ENCODE data around the gene KSR1.
"Not testable (repeated sequence)": the region's sequence is repeated elsewhere in the genome, so short reads cannot be mapped to it uniquely, and the experiment has no call there.

KSR1 gene

GRCh38 chr17:27625856-27626255, 169.6 kb downstream of the KSR1 start:
- intact Hi-C loops (cut with micrococcal nuclease): no loop called here
- Mint-ChIP-seq H3K9me3 (no peaks in the 10 kb centered on the region), H3K4me3 (no peak overlapping the region), H3K27ac (no peak overlapping the region), H3K4me1 (ENCODE audit: low read depth) (peaks cover 10% of the 10 kb centered on the region), H3K27me3 (no peaks in the 10 kb centered on the region), H3K36me3 (ENCODE audit: low read depth) (peaks cover 43% of the 10 kb centered on the region)

- Mint-ChIP-seq H3K9me3 (no peaks in the 10 kb centered on the region), H3K4me3 (no peak overlapping the region), H3K36me3 (ENCODE audit: low read depth) (peaks cover 35% of the 10 kb centered on the region), H3K4me1 (ENCODE audit: low read depth) (peaks cover 26% of the 10 kb centered on the region), H3K27me3 (no peaks in the 10 kb centered on the region), H3K27ac (no peak overlapping the region)
- intact Hi-C loops (cut with micrococcal nuclease): no loop called here
Measured at GRCh38 chr17:27627514-27627913, 171.3 kb downstream of the KSR1 start.

- Mint-ChIP-seq H3K27me3 (no peaks in the 10 kb centered on the region), H3K27ac (no peak overlapping the region), H3K9me3 (no peaks in the 10 kb centered on the region), H3K4me1 (ENCODE audit: low read depth) (peaks cover 34% of the 10 kb centered on the region), H3K36me3 (ENCODE audit: low read depth) (peaks cover 26% of the 10 kb centered on the region), H3K4me3 (no peak overlapping the region)
- intact Hi-C loops (cut with micrococcal nuclease): no loop called here
Measured at GRCh38 chr17:27628376-27628775, 172.1 kb downstream of the KSR1 start.

GRCh38 chr17:27629260-27629659, 173.0 kb downstream of the KSR1 start:
- Mint-ChIP-seq H3K36me3 (ENCODE audit: low read depth) (peaks cover 17% of the 10 kb centered on the region), H3K4me1 (ENCODE audit: low read depth) (peaks cover 43% of the 10 kb centered on the region)
- H3K27me3 Mint-ChIP-seq; H3K4me3 Mint-ChIP-seq; intact Hi-C loops (cut with micrococcal nuclease); H3K27ac Mint-ChIP-seq; H3K9me3 Mint-ChIP-seq: not testable (repeated sequence)

GRCh38 chr17:27630607-27631410, 174.6 kb downstream of the KSR1 start, which contains the start of gene LGALS9:
TSS of gene LGALS9 (plus strand) at chr17:27631188. CDS start at chr17:27631266, 78 bp downstream.
- no peaks in the 10 kb centered on the region for H3K9me3 Mint-ChIP-seq
- H3K36me3 Mint-ChIP-seq (ENCODE audit: low read depth): peaks cover 14% of the 10 kb centered on the region
- peak within 1 kb of the TSS; percentile 88 for H3K4me3 Mint-ChIP-seq
- intact Hi-C loops (cut with micrococcal nuclease): no loop called here
- peaks cover 58% of the 10 kb centered on the region for H3K4me1 Mint-ChIP-seq (ENCODE audit: low read depth)
- no peaks in the 10 kb centered on the region for H3K27me3 Mint-ChIP-seq
- H3K27ac Mint-ChIP-seq: peak within 1 kb of the TSS; percentile 80

- no peaks in the 10 kb centered on the region for H3K9me3 Mint-ChIP-seq
- peaks cover 14% of the 10 kb centered on the region for H3K36me3 Mint-ChIP-seq (ENCODE audit: low read depth)
- intact Hi-C loops (cut with micrococcal nuclease): no loop called here
- peaks cover 64% of the 10 kb centered on the region for H3K4me1 Mint-ChIP-seq (ENCODE audit: low read depth)
- H3K27me3 Mint-ChIP-seq: no peaks in the 10 kb centered on the region
- peak overlapping the region; percentile 80 for H3K27ac Mint-ChIP-seq
- peak overlapping the region; percentile 88 for H3K4me3 Mint-ChIP-seq
Measured at GRCh38 chr17:27631411-27631760, 175.1 kb downstream of the KSR1 start.

- H3K36me3 Mint-ChIP-seq (ENCODE audit: low read depth): peaks cover 16% of the 10 kb centered on the region
- no peaks in the 10 kb centered on the region for H3K9me3 Mint-ChIP-seq
- intact Hi-C loops (cut with micrococcal nuclease): no loop called here
- H3K4me1 Mint-ChIP-seq (ENCODE audit: low read depth): peaks cover 69% of the 10 kb centered on the region
- H3K27ac Mint-ChIP-seq: peak overlapping the region; percentile 80
- H3K27me3 Mint-ChIP-seq: no peaks in the 10 kb centered on the region
- H3K4me3 Mint-ChIP-seq: peak overlapping the region; percentile 88
Measured at GRCh38 chr17:27631897-27632725, 175.9 kb downstream of the KSR1 start.

- H3K9me3 Mint-ChIP-seq; H3K27me3 Mint-ChIP-seq; intact Hi-C loops (cut with micrococcal nuclease): not testable (repeated sequence)
- Mint-ChIP-seq H3K36me3 (ENCODE audit: low read depth) (peaks cover 21% of the 10 kb centered on the region), H3K27ac (peak overlapping the region; percentile 80), H3K4me1 (ENCODE audit: low read depth) (peaks cover 74% of the 10 kb centered on the region), H3K4me3 (peak overlapping the region; percentile 88)
Measured at GRCh38 chr17:27632766-27633165, 176.5 kb downstream of the KSR1 start.

GRCh38 chr17:27633312-27634025, 177.2 kb downstream of the KSR1 start:
- H3K36me3 Mint-ChIP-seq (ENCODE audit: low read depth): peaks cover 23% of the 10 kb centered on the region
- H3K9me3 Mint-ChIP-seq: no peaks in the 10 kb centered on the region
- H3K27ac Mint-ChIP-seq: peak overlapping the region; percentile 80
- peaks cover 76% of the 10 kb centered on the region for H3K4me1 Mint-ChIP-seq (ENCODE audit: low read depth)
- no peaks in the 10 kb centered on the region for H3K27me3 Mint-ChIP-seq
- intact Hi-C loops (cut with micrococcal nuclease): no loop called here
- peak overlapping the region; percentile 88 for H3K4me3 Mint-ChIP-seq

GRCh38 chr17:27634026-27634335, 177.7 kb downstream of the KSR1 start:
- intact Hi-C loops (cut with micrococcal nuclease): no loop called here
- peaks cover 27% of the 10 kb centered on the region for H3K36me3 Mint-ChIP-seq (ENCODE audit: low read depth)
- peak overlapping the region; percentile 9 for H3K4me3 Mint-ChIP-seq
- no peaks in the 10 kb centered on the region for H3K9me3 Mint-ChIP-seq
- no peaks in the 10 kb centered on the region for H3K27me3 Mint-ChIP-seq
- H3K27ac Mint-ChIP-seq: peak overlapping the region; percentile 80
- H3K4me1 Mint-ChIP-seq (ENCODE audit: low read depth): peaks cover 81% of the 10 kb centered on the region

GRCh38 chr17:27634776-27635175, 178.5 kb downstream of the KSR1 start:
- intact Hi-C loops (cut with micrococcal nuclease): no loop called here
- Mint-ChIP-seq H3K4me3 (no peak overlapping the region), H3K27me3 (no peaks in the 10 kb centered on the region), H3K27ac (peak overlapping the region; percentile 80), H3K36me3 (ENCODE audit: low read depth) (peaks cover 30% of the 10 kb centered on the region), H3K9me3 (no peaks in the 10 kb centered on the region), H3K4me1 (ENCODE audit: low read depth) (peaks cover 82% of the 10 kb centered on the region)

- Mint-ChIP-seq H3K27ac (peak overlapping the region; percentile 80), H3K27me3 (no peaks in the 10 kb centered on the region), H3K4me1 (ENCODE audit: low read depth) (peaks cover 77% of the 10 kb centered on the region), H3K36me3 (ENCODE audit: low read depth) (peaks cover 36% of the 10 kb centered on the region), H3K9me3 (no peaks in the 10 kb centered on the region), H3K4me3 (peak overlapping the region; percentile 7)
- intact Hi-C loops (cut with micrococcal nuclease): no loop called here
Measured at GRCh38 chr17:27635275-27635823, 179.1 kb downstream of the KSR1 start.

GRCh38 chr17:27636005-27636520, 179.8 kb downstream of the KSR1 start:
- intact Hi-C loops (cut with micrococcal nuclease); H3K9me3 Mint-ChIP-seq; H3K27me3 Mint-ChIP-seq; H3K4me3 Mint-ChIP-seq: not testable (repeated sequence)
- Mint-ChIP-seq H3K36me3 (ENCODE audit: low read depth) (peaks cover 43% of the 10 kb centered on the region), H3K27ac (peak overlapping the region; percentile 80), H3K4me1 (ENCODE audit: low read depth) (peaks cover 70% of the 10 kb centered on the region)
